ENCODE results near the gene SOCS3. TPM values are rescaled to one million over a fixed set of nuclear protein-coding genes. Genes with fewer than 3 reads are reported as not detected.

Gene SOCS3
- total and polyA plus RNA-seq, 2 donors (not counting 1 experiment from before 2014, with no cell fraction given) = 52.6 to 185 TPM

DNA sequence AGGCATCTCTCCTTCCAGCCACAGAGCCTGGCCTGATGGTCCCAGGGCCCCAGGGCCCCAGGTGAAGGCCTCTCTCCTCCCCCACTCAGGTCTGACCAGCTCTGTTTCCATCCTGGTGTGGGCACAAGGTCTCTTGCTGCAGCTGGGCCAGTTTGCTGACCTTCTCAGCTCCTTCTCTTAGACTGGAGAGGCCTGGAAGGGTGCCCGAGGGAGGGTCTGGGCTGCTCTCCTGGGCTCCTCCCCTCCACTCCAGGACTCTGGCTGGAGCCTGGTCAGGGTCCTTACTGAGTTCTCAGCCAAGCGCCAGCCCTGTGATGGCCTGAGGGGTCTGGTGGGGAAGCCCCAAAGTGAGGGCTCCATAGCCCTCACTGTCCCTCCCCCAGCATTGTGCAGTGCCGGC is 12.4 kb downstream of the SOCS3 start:
- Histone ChIP-seq H3K79me2 (ENCODE audit: control insufficient read depth, insufficient read depth, low read length) (no peaks in the 10 kb centered on the region), H4K20me1 (ENCODE audit: control insufficient read depth, extremely low read depth, insufficient read depth, low read length) (no peaks in the 10 kb centered on the region), H3K27ac (ENCODE audit: insufficient read depth, low read length) (no peak overlapping the region), H3K27me3 (ENCODE audit: control insufficient read depth, insufficient read depth, low read length) (no peaks in the 10 kb centered on the region), H2AFZ (ENCODE audit: low read length) (no peak overlapping the region), H3K9ac (ENCODE audit: insufficient read depth, low read length) (no peak overlapping the region), H3K4me1 (ENCODE audit: control insufficient read depth, extremely low read depth, insufficient read depth, low read length) (peaks cover 36% of the 10 kb centered on the region), H3K4me2 (ENCODE audit: extremely low read depth, insufficient read depth, low read length) (no peak overlapping the region), H3K4me3 (replicated peaks in 1 of 4; ENCODE audit: control extremely low read depth in 1 of 4, insufficient read depth in 1 of 4, low read depth in 3 of 4, low read length in 4 of 4) (no peak overlapping the region), H3K36me3 (ENCODE audit: control insufficient read depth, insufficient read depth, low read length) (no peaks in the 10 kb centered on the region), H3K9me3 (ENCODE audit: control insufficient read depth, insufficient read depth, low read depth, low read length) (no peaks in the 10 kb centered on the region)
- TF ChIP-seq, protein P1, sequence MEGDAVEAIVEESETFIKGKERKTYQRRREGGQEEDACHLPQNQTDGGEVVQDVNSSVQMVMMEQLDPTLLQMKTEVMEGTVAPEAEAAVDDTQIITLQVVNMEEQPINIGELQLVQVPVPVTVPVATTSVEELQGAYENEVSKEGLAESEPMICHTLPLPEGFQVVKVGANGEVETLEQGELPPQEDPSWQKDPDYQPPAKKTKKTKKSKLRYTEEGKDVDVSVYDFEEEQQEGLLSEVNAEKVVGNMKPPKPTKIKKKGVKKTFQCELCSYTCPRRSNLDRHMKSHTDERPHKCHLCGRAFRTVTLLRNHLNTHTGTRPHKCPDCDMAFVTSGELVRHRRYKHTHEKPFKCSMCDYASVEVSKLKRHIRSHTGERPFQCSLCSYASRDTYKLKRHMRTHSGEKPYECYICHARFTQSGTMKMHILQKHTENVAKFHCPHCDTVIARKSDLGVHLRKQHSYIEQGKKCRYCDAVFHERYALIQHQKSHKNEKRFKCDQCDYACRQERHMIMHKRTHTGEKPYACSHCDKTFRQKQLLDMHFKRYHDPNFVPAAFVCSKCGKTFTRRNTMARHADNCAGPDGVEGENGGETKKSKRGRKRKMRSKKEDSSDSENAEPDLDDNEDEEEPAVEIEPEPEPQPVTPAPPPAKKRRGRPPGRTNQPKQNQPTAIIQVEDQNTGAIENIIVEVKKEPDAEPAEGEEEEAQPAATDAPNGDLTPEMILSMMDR (conservative IDR thresholded peaks at IDR 0.05 in 1 of 2, IDR thresholded peaks at IDR 0.05 in 1 of 2; ENCODE audit: low read depth in 1 of 2, low read length in 2 of 2) = no peak
- TF ChIP-seq EZH2 (IDR thresholded peaks at IDR 0.05; ENCODE audit: low read length, missing control alignments) = no peak
- DNase-seq (ENCODE audit: low read depth in 2 of 2) = no peak

DNA sequence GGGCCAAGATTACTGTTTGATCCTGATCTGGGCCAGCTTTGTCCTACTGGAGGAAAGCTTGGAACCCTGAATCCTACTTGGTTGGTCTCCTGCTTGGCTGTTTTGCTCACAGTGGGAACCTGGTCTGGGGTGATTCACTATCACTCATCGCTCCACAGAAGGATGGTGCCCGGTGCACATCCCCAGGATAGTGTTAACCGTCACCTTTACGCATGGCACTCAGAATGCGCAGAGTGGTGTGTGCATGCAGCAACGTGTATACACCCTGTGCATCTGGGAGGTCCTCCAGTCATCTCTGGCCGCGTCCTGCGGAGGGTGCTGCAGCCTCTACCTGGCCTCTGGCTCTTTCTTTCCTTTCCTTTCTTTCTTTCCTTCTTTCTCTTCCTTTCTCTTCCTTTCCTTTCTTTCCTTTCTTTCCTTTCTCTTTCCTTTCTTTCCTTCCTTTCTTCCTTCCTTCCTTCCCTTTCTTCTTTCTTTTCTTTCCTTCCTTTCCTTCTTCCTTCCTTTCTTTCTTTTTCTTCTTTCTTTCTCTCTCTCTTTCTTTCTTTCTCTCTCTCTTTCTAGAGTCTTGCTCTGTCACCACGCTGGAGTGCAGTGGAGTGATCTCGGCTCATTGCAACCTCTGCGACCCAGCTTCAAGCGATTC is 13.1 kb downstream of the SOCS3 start:
- H3K27me3 ChIP-seq (ENCODE audit: control insufficient read depth, insufficient read depth, low read length) = no peaks in the 10 kb centered on the region
- DNase-seq (ENCODE audit: low read depth in 2 of 2) = no peak
- H4K20me1 ChIP-seq (ENCODE audit: control insufficient read depth, extremely low read depth, insufficient read depth, low read length) = no peaks in the 10 kb centered on the region
- H3K4me2 ChIP-seq (ENCODE audit: extremely low read depth, insufficient read depth, low read length) = no peak overlapping the region
- TF ChIP-seq, protein P1 (conservative IDR thresholded peaks at IDR 0.05 in 1 of 2, IDR thresholded peaks at IDR 0.05 in 1 of 2; ENCODE audit: low read depth in 1 of 2, low read length in 2 of 2) = no peak
- TF ChIP-seq EZH2 (IDR thresholded peaks at IDR 0.05; ENCODE audit: low read length, missing control alignments) = no peak
- H3K9ac ChIP-seq (ENCODE audit: insufficient read depth, low read length) = no peak overlapping the region
- no peak overlapping the region for H3K4me3 ChIP-seq (replicated peaks in 1 of 4; ENCODE audit: control extremely low read depth in 1 of 4, insufficient read depth in 1 of 4, low read depth in 3 of 4, low read length in 4 of 4)
- no peaks in the 10 kb centered on the region for H3K9me3 ChIP-seq (ENCODE audit: control insufficient read depth, insufficient read depth, low read depth, low read length)
- H2AFZ ChIP-seq (ENCODE audit: low read length) = no peak overlapping the region
- H3K36me3 ChIP-seq (ENCODE audit: control insufficient read depth, insufficient read depth, low read length) = no peaks in the 10 kb centered on the region
- no peak overlapping the region for H3K27ac ChIP-seq (ENCODE audit: insufficient read depth, low read length)
- no peaks in the 10 kb centered on the region for H3K79me2 ChIP-seq (ENCODE audit: control insufficient read depth, insufficient read depth, low read length)
- peaks cover 32% of the 10 kb centered on the region for H3K4me1 ChIP-seq (ENCODE audit: control insufficient read depth, extremely low read depth, insufficient read depth, low read length)

DNA sequence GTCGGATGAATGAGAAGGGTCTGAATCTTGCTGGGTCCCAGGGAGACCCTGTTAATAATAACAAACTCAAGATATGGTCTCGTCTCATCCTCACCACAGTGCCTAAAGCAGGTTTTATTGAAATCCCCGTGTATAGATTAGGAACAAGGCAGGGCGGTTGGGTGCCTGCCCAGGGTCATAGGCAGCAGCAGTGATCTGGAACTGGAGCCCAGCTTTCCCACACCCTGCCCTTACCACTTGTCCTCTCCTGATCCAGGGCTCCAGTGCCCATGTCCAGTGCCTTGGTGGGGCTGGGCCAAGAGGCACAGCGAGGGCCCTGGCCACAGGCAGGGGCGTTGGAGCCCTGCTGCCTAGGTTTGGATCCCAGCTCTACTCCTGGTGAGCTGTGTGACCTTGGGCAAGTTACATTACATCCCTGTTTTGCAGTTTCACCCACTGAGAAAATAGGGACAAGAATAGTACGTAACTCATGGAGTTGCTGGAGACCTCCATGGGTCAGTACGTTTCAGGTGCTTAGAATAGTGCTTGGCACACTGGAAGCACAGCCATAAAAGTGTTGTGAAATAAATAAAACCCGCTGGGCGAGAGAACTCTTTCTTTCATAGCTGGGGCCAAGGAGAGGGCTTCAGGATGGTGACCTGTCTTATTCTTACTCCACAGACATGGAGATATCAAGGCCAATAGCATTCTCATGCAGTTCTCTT is 13.9 kb downstream of the SOCS3 start:
- H3K27me3 ChIP-seq (ENCODE audit: control insufficient read depth, insufficient read depth, low read length) = no peaks in the 10 kb centered on the region
- no peaks in the 10 kb centered on the region for H4K20me1 ChIP-seq (ENCODE audit: control insufficient read depth, extremely low read depth, insufficient read depth, low read length)
- no peak overlapping the region for H3K4me3 ChIP-seq (replicated peaks in 1 of 4; ENCODE audit: control extremely low read depth in 1 of 4, insufficient read depth in 1 of 4, low read depth in 3 of 4, low read length in 4 of 4)
- no peak for DNase-seq (ENCODE audit: low read depth in 2 of 2)
- peaks cover 32% of the 10 kb centered on the region for H3K4me1 ChIP-seq (ENCODE audit: control insufficient read depth, extremely low read depth, insufficient read depth, low read length)
- H3K27ac ChIP-seq (ENCODE audit: insufficient read depth, low read length) = no peak overlapping the region
- H3K36me3 ChIP-seq (ENCODE audit: control insufficient read depth, insufficient read depth, low read length) = no peaks in the 10 kb centered on the region
- TF ChIP-seq, protein P1 (conservative IDR thresholded peaks at IDR 0.05 in 1 of 2, IDR thresholded peaks at IDR 0.05 in 1 of 2; ENCODE audit: low read depth in 1 of 2, low read length in 2 of 2) = no peak
- TF ChIP-seq EZH2 (IDR thresholded peaks at IDR 0.05; ENCODE audit: low read length, missing control alignments) = no peak
- no peak overlapping the region for H3K9ac ChIP-seq (ENCODE audit: insufficient read depth, low read length)
- no peak overlapping the region for H2AFZ ChIP-seq (ENCODE audit: low read length)
- no peaks in the 10 kb centered on the region for H3K9me3 ChIP-seq (ENCODE audit: control insufficient read depth, insufficient read depth, low read depth, low read length)
- H3K79me2 ChIP-seq (ENCODE audit: control insufficient read depth, insufficient read depth, low read length) = no peaks in the 10 kb centered on the region
- no peak overlapping the region for H3K4me2 ChIP-seq (ENCODE audit: extremely low read depth, insufficient read depth, low read length)

All from fibroblast of lung (primary cell).